NB4 (cell line): Measurements from ENCODE around the gene ZNF681.

Source experiments
- DNase-seq: peaks from one replicate; pipeline ENCODE4 v3.0.0; 2010; ENCODE audit warnings: low read depth
- H3K4me3 ChIP-seq: one replicate; pipeline ENCODE4 v1.5.1; 2011; ENCODE audit warnings: mild to moderate bottlenecking, low read depth, low read length, moderate library complexity
- CTCF ChIP-seq: IDR thresholded peaks from one replicate; pipeline ENCODE4 v1.5.1; 2012; ENCODE audit warnings: low read depth, low read length
- MAX ChIP-seq: IDR thresholded peaks from 2 replicates; pipeline ENCODE4 v1.6.1; 2011; ENCODE audit warnings: low read depth, low read length
- MYC ChIP-seq: IDR thresholded peaks from 2 replicates; pipeline ENCODE4 v1.6.1; 2011; ENCODE audit warnings: low read depth, low read length
- POLR2A ChIP-seq: IDR thresholded peaks from 2 replicates; pipeline ENCODE4 v1.6.1; 2011; ENCODE audit warnings: mild to moderate bottlenecking; ENCODE audit not compliant: insufficient read length; ENCODE audit errors: extremely low read depth

ZNF681 gene

DNA sequence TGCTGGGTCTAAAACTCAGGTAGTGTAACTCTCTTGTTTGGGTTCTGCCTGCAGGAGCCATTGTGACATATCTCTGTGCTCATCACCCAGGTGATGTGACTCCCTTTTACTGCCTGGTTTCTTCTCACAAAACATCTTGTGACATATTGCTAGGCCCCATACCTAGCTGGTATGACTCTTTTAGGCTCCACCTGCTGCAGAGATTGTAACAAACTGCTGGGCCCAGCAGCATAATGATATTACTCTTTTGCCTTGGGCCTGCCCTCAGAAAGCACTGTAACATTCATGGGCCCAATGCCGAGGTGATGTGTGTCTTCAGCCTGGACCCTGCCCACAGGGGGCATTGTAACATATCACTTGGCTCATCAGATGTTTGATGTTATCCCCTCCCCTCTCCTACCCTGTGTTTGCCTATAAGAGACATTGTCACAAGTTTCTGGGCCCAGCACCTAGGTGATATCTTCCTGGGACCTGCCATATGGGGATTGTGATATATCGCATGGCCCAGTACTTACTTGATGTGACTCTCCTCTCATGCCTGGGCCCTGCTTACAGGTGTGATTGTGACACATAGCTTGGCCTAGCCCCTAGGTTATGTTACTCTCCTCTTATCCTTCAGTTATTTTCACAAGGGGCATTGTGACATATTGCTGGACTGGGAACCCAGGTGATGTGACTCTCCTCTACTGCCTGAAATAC is 18.0 kb upstream of the ZNF681 start:
- TF ChIP-seq MYC (no peak), CTCF (no peak), POLR2A (no peak), MAX (no peak)
- no peak for DNase-seq
- no peak overlapping the region for H3K4me3 ChIP-seq

DNA sequence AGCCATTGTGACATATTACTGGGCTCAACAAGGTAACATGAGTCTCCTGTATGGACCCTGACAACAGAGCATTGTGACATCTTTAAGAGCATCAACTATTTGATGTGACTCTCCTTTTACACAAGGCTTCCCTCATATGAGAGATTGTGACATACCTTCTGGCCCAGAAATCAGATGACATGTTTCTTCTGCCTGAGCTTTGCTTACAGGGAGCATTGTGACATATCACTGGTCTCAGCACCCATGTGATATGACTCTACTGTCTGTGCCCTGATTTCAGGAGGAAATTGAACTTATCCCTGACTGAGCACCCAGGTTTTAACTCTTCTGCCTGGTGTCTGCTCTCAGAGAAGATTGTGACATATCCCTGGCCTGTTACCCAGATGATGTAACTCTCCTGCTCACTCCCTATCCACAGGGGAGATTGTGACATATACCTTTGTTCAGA is 15.9 kb upstream of the ZNF681 start:
- no peak for TF ChIP-seq MAX
- no peak for TF ChIP-seq CTCF
- no peak for TF ChIP-seq MYC
- TF ChIP-seq POLR2A = no peak
- DNase-seq = peak; percentile 59
- no peak overlapping the region for H3K4me3 ChIP-seq

DNA sequence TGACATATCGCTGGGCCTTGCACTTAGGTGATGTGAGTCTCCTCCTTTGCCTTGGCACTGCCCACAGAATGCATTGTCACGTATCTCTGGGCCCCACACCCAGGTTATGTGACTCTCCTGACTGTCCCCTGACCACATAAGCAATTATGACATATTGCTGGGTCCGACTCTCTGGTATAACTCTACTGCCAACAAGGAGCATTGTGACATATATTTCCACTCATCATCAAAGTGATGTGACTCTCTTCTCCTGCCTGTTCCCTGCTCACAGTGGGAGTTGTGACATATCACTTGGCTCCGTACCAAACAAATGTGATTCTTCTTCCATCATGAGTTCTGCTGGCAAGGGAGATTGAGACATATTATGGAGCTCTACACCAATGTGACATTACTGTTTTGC is 15.4 kb upstream of the ZNF681 start:
- H3K4me3 ChIP-seq = no peak overlapping the region
- no peak for DNase-seq
- TF ChIP-seq MAX = no peak
- no peak for TF ChIP-seq POLR2A
- TF ChIP-seq CTCF = no peak
- no peak for TF ChIP-seq MYC

DNA sequence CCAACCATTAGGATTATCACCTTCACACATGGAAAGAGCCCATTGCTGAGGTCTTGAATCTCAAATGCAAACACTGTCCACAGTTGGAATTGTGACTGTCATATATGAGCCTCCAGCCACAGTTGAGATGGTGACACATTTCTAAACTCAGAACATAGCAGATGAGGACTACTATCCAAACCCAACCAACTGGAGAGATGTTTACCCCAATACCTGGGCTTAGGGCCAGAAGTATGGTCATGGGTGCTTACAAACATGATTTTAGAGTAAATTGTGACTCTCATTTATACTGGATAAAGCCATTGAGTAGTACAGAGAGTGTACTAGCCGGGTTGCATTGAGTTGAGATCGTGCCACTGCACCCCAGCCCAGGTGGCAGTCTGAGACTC is 14.0 kb upstream of the ZNF681 start:
- TF ChIP-seq POLR2A (no peak), MYC (no peak), CTCF (no peak), MAX (no peak)
- no peak for DNase-seq

DNA sequence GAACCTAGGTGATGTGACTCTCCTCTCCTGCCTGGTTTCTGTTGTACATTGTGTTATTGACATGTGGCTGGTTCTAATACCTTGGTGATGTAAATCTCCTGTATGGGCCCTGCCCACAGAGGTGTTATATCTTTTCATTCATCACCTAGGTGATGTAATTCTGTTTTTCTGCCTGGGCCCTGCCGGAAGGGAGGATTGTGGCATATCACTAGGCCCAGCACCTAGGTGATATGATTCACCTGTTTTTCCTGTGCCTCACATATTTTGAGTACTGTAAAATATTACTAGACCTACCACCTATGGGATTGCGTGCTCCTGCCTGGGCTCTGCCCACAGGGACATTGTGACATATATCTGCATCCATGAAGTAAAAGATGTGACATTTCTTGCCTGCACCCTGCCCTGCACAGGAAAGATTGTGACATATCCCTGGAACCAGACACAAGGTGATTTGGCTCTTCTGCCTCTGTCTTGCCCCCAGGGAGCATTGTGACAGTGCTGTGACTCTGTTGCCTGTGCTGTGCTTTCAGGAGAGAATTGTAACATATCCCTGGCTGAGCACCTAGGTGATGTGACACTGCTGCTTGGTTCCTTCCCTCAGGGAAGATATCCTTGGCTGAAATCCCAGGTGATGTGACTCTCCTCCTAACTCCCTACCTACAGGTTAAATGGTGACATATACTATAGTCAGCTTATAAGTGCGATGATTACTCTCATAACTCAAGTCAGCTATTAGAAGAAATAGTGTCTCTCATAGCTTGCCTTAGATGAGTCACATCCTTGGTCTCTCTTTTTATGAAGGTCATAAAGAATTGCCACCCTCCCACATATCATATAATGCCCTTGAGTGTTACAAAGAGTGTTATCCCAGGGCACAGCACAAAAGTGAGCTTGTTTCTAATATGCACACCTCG is 13.3 kb upstream of the ZNF681 start:
- no peak overlapping the region for H3K4me3 ChIP-seq
- peak; percentile 42 for DNase-seq
- TF ChIP-seq CTCF (no peak), POLR2A (no peak), MYC (no peak), MAX (no peak)

More for the DNA sequence above, 14.0 kb upstream of the ZNF681 start:
- H3K4me3 ChIP-seq = no peak overlapping the region
